Stimulated activated CD8-positive, alpha-beta memory T cell treated with anti-CD3 and anti-CD28 coated beads, Interleukin-12 subunit alpha, Interleukin-12 subunit beta, amount 100 ng/mL, for 4 hours (primary cell): ENCODE results near the gene SPRED1.

ENCODE experiments used
- DNase-seq: peaks from one replicate; pipeline ENCODE4 v3.0.0-alpha.2; 2020; ENCODE audit warnings: low read depth

SPRED1 gene

DNA sequence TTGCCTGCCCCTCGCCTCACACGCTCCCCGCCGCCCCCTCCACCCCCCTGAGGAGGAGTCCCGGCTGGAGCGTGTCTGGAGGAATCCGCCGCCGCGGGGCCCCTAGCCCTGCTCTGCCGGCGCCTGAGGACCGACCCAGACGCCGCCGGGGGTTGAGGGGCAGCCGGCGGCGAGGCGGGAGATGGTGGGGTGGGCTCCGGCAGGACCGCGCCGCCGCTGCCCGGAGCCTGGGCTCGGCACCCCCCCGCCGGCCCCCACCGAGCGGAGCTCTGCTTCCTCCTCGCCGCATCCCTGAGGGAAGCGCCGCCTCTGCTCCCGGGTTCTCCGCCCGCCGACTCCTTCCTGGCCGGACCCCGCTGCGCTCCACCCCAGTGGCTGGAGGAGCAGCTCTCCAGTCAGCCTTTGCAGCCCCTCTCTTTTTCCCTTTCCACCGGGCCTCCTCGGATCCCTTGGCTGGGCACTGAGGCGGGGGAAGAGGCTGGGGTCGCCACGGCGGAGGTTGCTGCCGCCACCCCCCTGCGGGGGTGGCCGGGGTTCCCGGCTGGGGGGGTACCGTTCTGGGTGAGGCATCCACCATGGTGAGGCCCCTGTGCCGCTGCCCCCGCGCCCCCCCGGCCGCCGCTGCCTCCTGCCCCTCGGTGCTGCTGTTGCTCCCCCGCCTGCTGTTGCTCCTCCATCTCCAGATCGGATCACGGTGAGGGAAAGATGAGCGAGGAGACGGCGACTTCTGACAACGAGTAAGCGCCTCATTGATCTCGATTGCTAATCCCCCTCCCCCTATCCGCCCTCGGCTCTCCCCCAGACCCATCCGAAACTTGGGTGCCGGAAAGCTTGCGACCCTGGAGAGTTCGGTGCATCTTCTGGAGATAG lies at the start of gene SPRED1:
SPRED1 (plus strand) TSS at position 356 of the 870 bp plus-strand sequence; CDS start at position 706, 350 bp downstream.
- peak; percentile 17 for DNase-seq

DNA sequence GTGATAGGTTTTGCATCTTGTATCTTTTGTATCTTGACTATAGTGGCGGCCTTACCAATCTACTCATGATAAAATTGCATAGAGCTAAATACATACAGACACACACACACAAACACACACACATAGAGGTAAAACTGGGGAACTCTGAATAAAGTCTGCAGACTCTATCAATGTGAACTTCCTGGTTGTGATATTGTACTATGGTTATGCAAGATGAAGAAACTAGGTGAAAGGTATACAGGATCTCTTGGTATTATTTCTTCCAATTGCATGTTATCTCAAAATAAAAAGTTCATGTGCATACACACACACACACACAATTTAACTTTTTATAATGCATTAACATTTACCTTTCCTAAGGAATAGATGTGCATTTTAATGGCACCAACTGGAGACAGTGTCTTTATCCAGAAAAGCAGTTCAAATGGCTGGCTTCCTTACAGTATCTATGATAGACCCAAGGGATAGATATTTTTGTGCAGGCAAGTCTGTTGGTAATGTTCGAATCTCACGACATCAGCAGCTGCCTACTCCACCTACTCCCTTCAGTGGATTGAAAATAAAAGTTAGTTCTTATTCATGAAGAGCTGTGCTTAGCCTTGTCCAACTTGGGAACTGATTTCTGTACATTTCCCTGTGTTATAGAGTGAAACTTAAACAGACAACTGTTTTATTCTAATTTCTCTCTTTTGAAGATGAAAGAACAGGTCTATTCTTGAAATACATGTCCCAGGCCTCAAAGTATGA lies 46.9 kb upstream of the SPRED1 start:
- no peak for DNase-seq

DNA sequence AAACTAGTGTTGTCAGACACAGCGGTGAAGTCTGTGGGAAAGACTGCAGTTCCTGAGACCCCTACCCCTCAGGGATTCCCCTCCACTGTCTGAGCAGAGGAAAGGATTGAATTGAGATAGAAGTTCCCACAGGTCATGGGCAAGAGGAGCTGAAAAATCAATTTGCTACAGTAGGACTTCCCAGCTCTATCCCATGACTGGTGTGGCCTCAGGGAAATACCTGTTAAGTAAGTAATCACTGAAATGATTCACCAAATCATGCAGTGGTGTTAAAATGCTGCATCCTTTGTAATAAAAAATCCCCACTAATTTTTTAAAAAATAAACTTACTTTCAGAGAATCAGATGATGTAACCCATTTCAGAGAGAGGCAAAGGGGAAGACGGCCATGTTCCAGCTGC lies 45.0 kb upstream of the SPRED1 start:
- no peak for DNase-seq

DNA sequence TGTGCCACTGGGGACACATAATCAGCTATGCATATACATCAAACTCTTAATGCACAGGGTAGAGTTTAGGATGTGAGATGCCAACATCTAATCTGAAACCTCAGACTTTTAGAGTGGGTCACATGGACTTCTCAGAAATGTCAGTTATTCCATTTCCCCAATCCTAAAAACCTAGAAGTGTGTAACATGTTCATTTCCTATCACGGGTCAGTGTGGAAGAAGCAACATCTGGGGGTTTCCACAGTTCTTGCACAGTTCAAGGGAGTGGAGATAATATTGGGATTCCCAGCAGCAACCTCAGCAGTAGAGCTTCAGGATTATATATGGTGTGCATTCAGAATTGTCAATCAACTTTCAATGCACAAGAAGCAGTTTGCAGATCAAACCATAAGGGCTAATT lies 44.4 kb upstream of the SPRED1 start:
- DNase-seq = no peak

DNA sequence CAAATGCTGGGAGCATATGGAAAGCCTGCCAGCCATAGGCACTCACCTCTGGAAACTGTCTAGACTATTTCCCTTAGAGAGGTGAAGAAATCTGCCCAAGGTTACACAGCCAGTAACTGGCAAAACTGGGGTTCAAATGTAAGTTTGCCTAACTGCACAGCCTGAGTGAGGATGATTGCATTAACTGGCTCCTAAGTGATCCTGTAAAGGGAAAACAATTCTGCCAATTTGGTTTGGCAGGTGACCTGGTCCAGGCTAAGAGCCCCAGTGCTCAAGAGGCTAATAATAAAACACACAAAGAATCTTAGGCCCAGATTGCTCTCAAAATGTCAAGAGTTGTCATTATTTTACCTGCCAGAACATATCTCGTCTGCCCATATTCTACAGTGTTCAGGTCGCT lies 43.9 kb upstream of the SPRED1 start:
- DNase-seq = no peak

DNA sequence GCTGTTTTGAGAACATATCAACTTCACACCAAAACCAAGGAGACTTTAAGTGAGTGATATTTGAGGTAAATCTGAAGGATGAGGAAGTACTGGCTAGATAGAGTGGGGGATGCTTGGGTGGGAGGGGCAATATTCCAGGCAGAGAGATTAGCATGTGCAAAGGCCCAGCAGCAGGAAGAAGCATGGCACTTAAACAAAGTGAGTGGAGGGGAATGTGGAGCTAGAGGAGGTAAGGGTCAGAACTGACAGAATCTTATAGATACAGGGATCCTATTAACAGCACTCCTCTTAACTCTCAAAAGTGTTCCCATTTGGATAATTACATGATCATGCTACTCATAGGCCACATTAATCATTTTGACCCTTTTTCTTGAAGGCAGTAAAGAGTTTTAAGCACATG lies 41.4 kb upstream of the SPRED1 start:
- DNase-seq = no peak

DNA sequence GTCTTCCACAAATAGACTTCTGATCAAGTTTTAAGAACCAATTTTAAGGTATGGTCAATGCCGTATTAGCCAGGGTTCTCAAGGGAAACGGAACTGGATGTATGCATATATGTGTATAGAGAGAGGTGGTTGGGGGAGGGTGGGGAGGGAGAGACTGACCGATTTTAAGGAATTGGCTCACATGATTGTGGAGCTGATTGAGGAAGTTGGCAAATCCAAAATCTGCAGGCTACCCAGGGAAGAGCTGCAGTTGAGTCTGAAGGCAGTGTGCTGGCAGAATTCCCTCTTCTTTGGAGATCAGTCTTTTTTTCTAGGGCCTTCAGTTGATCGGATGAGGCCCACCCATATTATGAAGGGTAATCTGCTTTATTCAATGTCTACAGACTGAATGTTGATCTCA lies 40.8 kb upstream of the SPRED1 start:
- DNase-seq = no peak

DNA sequence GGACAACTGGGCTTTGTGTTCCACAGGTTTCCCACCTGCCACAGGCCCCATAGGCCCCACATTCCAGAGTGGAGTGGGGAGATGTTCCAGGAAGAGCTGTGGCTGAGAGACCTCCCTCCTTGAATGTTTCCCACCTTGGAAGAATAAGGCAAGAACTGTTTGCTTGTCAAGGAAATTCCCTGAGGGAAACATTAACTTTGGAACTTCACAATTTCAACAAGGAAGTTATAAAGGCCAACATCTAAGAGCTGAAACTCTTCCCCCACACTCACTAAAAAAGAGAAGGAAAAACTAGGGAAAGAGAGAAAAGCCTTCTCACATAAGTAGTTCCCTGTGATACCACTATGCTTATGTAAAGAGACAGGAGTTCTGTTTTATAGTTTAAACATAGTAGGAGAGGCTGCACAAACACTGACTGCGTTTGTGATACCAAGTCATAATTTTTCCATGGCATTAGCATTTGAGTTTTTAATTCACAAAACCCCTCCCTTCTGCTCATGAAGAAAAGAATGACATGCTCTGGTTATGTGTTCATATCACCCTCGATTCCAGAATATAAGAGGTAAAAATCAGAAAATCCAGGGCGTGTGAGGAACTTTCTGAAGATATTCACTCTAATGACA lies 39.8 kb upstream of the SPRED1 start:
- DNase-seq = no peak

DNA sequence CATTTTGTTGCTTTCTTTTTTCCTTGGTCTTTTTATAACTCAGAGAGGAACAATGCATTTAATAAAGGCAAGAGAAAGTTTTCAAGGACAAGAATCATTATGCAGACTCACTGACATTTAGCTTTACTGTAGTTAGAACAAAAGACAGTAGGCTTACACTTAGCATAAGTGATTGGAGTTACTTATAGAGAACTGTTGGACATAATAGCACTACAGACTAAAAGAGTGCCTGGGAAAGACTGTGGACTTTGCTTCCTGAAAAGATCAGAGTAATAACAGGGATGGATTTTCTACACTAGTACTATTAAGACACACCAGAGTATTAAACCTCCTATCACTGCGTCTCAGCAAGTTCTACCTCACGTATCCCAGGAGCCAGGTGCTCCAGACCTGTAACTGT lies 39.3 kb upstream of the SPRED1 start:
- DNase-seq = no peak

DNA sequence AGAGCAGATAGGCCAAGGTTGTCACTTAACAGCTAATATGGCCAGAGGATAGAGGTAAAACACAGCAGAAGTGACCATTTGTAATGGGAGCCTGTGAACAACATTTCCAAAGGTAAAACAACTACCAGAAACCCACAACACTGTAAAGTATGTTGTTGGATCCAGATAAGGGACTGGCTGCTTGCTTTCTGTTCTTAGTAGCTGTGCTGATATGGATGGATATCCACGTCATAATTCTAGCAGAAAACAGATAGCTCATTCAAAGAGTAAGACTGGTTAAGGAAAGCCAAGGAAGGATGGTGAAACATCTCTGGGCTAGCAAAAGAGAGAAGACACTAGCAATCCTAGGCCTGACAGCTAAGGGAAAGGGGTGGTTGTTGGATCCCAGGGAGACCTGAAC lies 36.9 kb upstream of the SPRED1 start:
- DNase-seq = no peak

DNA sequence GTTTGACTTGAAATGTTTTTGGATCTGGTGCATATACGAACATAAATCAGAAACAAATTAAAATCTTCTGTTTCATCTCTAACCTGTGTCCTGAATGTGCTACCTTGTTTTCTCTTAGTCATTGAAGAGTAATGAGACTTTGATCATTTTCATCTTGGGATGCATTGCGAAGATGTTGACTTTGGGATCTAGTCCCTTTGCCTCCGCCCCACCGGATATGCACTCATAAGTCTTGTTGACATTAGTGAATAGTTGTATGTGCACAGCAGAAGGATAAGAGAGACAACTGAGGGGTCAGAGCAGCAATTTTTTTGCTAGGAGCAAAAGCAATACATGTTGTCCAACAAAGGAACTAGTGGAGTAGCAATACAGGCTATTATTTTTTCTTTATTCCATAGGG lies 35.9 kb upstream of the SPRED1 start:
- DNase-seq = no peak

DNA sequence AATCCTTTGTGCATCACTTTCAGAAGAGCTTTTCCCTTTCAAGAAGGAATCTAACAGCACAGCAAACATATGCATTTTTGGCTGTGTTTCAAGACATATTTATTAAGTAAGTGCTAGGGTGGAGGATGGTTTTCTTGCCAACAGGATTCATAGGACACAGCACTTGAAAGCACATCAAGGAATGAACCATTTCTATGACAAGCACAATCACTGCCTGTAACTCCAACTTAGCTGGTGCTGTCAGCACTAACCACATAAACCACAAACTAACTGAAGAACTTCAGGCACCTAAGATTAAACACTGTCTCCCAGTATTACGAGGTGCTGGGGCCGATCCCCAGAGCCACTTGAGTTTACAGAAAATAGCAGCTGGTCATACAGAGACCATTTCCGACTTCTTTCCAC lies 35.4 kb upstream of the SPRED1 start:
- DNase-seq = no peak

DNA sequence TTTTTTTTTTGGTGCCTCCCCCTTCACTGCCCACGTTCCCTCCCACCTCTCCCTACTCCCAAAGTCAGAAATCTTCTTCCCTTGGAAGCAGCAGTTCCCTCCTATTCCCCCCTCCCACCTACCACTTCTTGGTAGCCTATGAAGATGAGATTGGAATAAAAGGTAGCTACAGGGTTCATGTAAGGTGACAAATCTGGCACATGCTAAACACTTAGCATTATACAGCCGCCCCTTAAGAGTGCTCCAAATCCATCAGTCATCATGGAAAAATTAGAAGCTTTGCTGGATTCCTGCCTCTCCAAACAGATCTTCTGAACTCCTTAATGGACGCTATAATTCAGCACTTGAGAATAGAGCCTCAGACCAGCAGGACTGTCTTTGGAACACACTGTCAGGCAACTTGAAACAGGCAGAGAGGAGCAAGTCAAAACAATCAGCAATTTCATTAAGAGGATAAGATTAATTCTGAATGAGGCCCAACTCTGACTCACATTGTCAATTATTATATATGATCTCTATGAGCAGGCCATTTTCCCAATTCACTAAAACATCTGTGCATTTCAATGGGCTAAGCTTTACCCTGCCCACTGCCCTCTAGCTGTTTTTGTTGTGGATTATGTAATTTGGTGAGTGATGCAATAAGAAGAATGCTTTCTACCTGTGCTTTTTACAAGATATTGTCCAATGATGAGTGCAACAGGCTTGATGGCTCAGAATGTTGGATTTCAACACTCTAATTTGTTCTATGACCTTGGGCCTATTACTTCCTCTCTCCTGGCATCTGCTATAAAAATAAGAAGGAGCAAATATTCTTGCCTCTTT lies 34.6 kb upstream of the SPRED1 start:
- DNase-seq = no peak

DNA sequence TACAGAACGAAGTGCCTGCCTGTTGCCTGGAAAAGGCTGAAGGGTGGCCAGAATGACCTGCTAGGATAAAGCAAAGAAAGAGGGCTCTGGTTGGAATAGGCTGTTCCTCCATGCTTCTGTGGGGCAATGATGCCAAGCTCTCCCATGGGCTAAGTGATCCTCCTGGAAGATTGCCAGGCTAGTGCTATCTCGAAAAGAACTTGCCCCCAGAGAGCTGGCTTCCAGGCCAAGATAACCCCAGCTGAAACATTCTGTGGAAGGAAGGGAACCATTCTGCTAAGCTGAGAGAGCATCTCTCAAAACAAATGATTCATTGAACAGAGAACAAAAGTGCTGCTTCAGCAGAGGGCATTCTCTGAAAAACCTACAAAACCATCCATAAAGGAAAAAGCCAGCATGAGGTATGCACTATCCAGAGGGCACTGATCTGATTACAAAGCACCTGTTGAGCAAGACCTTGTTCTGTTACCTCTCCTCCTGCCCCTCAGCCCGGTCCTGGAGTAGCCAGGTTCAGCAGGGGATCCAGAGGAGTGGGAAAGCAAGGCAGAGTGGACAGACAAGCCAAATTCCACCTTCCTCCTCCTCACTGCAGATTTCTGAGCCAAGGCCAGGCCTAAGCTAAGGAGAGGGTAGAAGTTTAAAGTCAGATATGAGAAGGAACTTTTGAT lies 31.9 kb upstream of the SPRED1 start:
- no peak for DNase-seq

DNA sequence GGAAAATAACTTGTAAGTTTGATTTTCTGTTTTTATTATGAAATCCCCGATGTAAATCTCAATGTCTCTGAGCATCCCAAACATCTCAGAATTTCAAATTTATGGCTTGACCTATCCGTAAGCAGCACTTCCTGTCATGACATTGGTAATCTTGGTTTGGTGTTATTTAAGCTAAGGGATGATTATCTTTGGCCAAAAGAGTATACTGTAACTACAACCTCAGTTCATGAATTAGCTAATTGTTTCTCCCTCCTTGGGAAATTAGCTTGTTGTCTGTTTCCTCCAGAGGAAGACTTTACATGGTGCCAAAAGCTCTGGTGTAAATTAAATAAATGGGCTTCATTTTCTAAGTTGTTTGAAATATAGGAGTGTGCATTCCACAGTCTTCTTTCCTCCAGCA lies 28.1 kb upstream of the SPRED1 start:
- no peak for DNase-seq

DNA sequence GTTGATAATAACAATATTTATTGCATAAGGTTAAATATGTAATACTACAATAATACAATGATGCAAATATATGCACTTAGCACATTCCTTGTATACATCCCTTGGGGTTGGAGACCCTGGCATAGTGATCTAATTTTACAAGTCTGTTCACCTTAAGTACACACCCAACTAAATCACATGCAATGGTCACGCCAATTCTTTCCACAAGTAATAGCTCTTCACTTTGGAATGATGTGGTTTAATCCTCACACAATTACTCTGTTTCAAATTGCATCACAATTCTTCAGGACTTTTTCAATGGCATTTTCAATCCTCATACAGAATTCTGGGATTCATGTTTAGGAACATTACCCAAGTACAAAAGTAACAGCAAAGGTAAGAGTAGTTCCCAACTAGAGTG lies 27.3 kb upstream of the SPRED1 start:
- no peak for DNase-seq

DNA sequence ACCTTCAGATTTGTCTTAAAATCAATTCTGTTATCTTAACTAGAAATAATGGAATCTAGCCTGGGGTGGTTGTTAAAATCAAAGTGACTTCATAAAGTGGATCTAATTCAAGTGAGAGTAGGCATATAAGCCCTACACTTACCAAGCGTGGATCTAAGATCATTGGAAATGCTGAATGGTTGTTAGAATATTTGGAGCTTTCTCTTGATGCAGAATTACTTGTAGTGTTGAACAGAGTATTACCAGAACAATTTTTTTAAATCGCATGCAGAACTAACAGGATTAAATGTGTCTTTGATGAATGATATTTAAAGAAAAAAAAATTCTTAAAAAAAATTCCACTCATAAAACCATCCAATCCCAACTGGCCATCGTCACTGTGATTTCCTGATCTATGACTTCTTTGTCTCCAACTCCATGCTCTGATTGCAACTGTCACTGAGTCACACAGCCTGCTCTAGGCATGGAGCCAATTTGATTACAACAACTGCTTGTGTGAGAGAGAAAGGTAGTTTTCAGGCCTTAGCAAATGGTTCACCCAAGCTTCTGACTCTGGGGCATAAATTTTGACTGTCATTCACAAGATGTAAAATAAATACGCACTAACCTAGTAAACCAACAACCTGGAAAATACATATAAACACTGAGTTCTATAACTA lies 25.9 kb upstream of the SPRED1 start:
- DNase-seq = no peak

DNA sequence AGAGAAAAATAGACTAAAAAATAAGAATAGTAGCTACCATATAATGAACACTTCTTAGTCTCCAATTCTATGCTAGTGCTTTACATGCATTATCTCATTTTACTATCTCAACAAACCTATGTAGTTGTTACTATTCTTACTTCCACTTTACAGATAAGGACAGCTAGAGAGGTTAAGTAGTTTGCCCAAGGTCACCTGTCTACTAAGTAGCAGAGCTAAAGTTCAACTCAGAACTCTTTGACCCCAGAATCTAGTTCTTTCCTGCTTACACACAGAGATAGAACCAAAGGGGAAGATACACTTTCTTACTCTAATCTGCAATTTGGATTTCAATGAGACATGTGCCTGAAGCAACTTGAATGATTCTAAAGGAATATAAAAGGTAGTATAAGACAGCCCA lies 24.7 kb upstream of the SPRED1 start:
- no peak for DNase-seq

DNA sequence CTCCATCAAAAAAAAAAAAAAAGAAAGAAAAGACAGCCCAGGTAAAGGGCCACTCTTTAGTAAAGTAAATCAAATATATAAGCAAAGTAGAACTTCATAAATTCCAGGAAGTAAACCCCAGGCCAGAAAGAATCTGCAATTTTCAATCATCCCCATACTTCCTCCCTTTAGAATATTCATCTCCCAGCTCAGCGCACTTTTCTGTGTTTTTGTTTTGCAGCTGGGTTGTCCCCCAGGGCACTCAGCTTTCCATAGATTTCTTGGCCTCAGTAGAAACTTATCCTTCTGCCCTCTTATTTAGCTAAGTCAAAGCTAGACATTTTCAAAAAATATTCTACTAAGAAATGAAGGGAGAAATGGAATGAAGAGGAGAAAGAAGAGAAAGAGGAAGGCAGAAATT lies 24.0 kb upstream of the SPRED1 start:
- DNase-seq = no peak

DNA sequence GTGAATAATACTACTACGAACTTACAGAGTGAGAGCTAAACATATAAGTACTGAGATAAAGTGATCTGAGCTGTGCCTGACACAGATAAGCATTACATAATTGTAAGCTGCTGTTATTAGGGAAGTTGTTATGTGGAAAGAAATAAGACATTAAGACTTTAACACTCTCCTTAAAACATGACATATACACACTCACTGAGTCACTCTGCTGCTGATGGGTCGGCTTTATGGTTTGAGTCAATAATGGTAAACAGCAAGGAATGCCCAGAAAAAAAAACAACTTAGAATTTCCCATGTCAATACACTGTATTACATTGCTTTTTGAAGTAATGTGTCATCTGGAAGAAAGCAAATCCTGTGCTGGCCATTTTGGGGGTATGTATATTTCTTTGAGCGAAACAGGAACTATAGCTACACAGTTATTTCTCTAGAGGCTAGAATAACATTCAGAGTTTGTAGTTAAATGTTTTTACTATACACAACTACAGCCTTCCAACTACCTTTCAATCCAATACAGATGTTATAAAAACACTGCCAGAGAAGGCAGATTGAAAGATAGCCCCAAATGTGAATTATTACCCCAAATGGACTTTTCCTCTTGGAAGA lies 22.8 kb upstream of the SPRED1 start:
- DNase-seq = no peak

DNA sequence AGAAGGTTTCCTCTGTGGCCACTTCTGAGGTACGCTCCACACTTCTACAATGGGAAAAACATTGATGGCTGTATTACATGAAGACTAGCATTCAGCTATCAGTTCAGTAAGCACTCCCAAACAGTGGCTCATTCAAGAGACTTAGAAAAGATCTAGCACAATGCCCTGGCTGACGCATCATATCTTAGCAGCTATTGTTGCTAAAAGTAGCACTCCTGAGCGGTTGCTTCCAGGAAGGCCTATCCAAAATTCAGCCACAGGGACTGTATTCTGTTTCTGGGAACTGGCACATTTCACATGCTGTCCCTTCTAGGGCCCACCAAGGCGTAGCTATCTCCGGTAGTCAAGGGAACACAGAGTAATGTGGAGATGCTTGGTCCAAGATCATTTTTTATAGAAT lies 21.2 kb upstream of the SPRED1 start:
- no peak for DNase-seq
